CD4-positive, alpha-beta T cell treated with Interleukin-1 beta for 1 hour (primary cell): ENCODE results near the gene FBP1.
A peak's percentile ranks its signal among the peaks of the same experiment; 100 is the strongest.

Experiments used
- DNase-seq, 2 donors: peaks; one replicate each; pipeline ENCODE4 v3.0.0-alpha.2; 2020 to 2022

Gene FBP1

GRCh38 chr9:94639061-94639998 is at the start of gene FBP1:
TSS of gene FBP1 (minus strand) at chr9:94639518. CDS start at chr9:94639310, 208 bp downstream.
- peak; percentile 33 to 71 for DNase-seq

GRCh38 chr9:94687451-94687850 is 48.1 kb upstream of the FBP1 start:
- DNase-seq: no peak

GRCh38 chr9:94685359-94685758 is 46.0 kb upstream of the FBP1 start:
- DNase-seq: no peak

- DNase-seq: peak; percentile 59 to 64
Measured at GRCh38 chr9:94681508-94681907, 42.2 kb upstream of the FBP1 start.

GRCh38 chr9:94680621-94681020 is 41.3 kb upstream of the FBP1 start:
- no peak for DNase-seq

- DNase-seq: no peak
Measured at GRCh38 chr9:94680020-94680419, 40.7 kb upstream of the FBP1 start.

GRCh38 chr9:94679587-94679986 is 40.3 kb upstream of the FBP1 start:
- no peak for DNase-seq

GRCh38 chr9:94677929-94678328 is 38.6 kb upstream of the FBP1 start:
- no peak for DNase-seq

GRCh38 chr9:94676446-94677131 is 37.3 kb upstream of the FBP1 start:
- no peak for DNase-seq

- DNase-seq: no peak
Measured at GRCh38 chr9:94675008-94675881, 35.9 kb upstream of the FBP1 start.

GRCh38 chr9:94672811-94673487 is 33.6 kb upstream of the FBP1 start:
- no peak for DNase-seq

- peak; percentile 58 to 62 for DNase-seq
Measured at GRCh38 chr9:94668928-94669729, 29.8 kb upstream of the FBP1 start.

GRCh38 chr9:94668418-94668927 is 29.2 kb upstream of the FBP1 start:
- no peak for DNase-seq

GRCh38 chr9:94666364-94667099 is 27.2 kb upstream of the FBP1 start:
- DNase-seq: no peak

- no peak for DNase-seq
Measured at GRCh38 chr9:94665613-94666012, 26.3 kb upstream of the FBP1 start.

GRCh38 chr9:94664801-94665200 is 25.5 kb upstream of the FBP1 start:
- DNase-seq: no peak

- no peak for DNase-seq
Measured at GRCh38 chr9:94663640-94664039, 24.3 kb upstream of the FBP1 start.

- no peak for DNase-seq
Measured at GRCh38 chr9:94663140-94663539, 23.8 kb upstream of the FBP1 start.

- DNase-seq: no peak
Measured at GRCh38 chr9:94657021-94657725, 17.9 kb upstream of the FBP1 start.

- DNase-seq: peak; percentile 56 to 74
Measured at GRCh38 chr9:94656200-94656599, 16.9 kb upstream of the FBP1 start.
